Neuron (in vitro differentiated cells): ENCODE measurements around the gene VPS35L.

ENCODE experiments used
- H2AFZ ChIP-seq: one replicate; pipeline ENCODE4 v1.6.1; 2013; ENCODE audit warnings: low read depth, mild to moderate bottlenecking, inconsistent platforms, low read length, moderate library complexity
- H3K27me3 ChIP-seq: one replicate; pipeline ENCODE4 v1.6.1; 2013; ENCODE audit warnings: low read length; ENCODE audit not compliant: insufficient read depth
- H3K36me3 ChIP-seq: one replicate; pipeline ENCODE4 v1.6.1; 2013; ENCODE audit warnings: low read length; ENCODE audit not compliant: insufficient read depth
- H3K4me1 ChIP-seq: one replicate; pipeline ENCODE4 v1.6.1; 2013; ENCODE audit warnings: low read length; ENCODE audit not compliant: insufficient read depth
- H3K4me3 ChIP-seq: 2 replicates; pipeline ENCODE4 v1.5.1; 2013; ENCODE audit warnings: mild to moderate bottlenecking, low read length, moderate library complexity
- H3K9me3 ChIP-seq: one replicate; pipeline ENCODE4 v1.6.1; 2013; ENCODE audit warnings: low read length

Gene VPS35L

GRCh38 chr16:19613834-19614233 lies 58.3 kb downstream of the VPS35L start:
- Histone ChIP-seq H3K9me3 (no peaks in the 10 kb centered on the region), H3K4me3 (no peak overlapping the region), H3K27me3 (no peaks in the 10 kb centered on the region), H3K4me1 (no peaks in the 10 kb centered on the region), H2AFZ (no peak overlapping the region), H3K36me3 (peaks cover 57% of the 10 kb centered on the region)

- Histone ChIP-seq H2AFZ (no peak overlapping the region), H3K4me3 (no peak overlapping the region), H3K9me3 (no peaks in the 10 kb centered on the region), H3K36me3 (peaks cover 38% of the 10 kb centered on the region), H3K27me3 (no peaks in the 10 kb centered on the region), H3K4me1 (no peaks in the 10 kb centered on the region)
These were observed 60.7 kb downstream of the VPS35L start for GRCh38 chr16:19616241-19616640.

GRCh38 chr16:19618876-19619275 lies 63.4 kb downstream of the VPS35L start:
- H3K9me3 ChIP-seq = no peaks in the 10 kb centered on the region
- no peak overlapping the region for H2AFZ ChIP-seq
- no peak overlapping the region for H3K4me3 ChIP-seq
- no peaks in the 10 kb centered on the region for H3K27me3 ChIP-seq
- no peaks in the 10 kb centered on the region for H3K4me1 ChIP-seq
- peaks cover 31% of the 10 kb centered on the region for H3K36me3 ChIP-seq

- H3K4me3 ChIP-seq = no peak overlapping the region
- H3K9me3 ChIP-seq = no peaks in the 10 kb centered on the region
- no peaks in the 10 kb centered on the region for H3K27me3 ChIP-seq
- peaks cover 31% of the 10 kb centered on the region for H3K36me3 ChIP-seq
- H2AFZ ChIP-seq = no peak overlapping the region
- H3K4me1 ChIP-seq = no peaks in the 10 kb centered on the region
These were observed 65.9 kb downstream of the VPS35L start for GRCh38 chr16:19621445-19621844.

GRCh38 chr16:19625039-19625438 lies 69.5 kb downstream of the VPS35L start:
- no peaks in the 10 kb centered on the region for H3K9me3 ChIP-seq
- H2AFZ ChIP-seq = no peak overlapping the region
- no peak overlapping the region for H3K4me3 ChIP-seq
- no peaks in the 10 kb centered on the region for H3K27me3 ChIP-seq
- H3K36me3 ChIP-seq = peaks cover 36% of the 10 kb centered on the region
- no peaks in the 10 kb centered on the region for H3K4me1 ChIP-seq

- no peaks in the 10 kb centered on the region for H3K27me3 ChIP-seq
- no peaks in the 10 kb centered on the region for H3K9me3 ChIP-seq
- H3K4me3 ChIP-seq = no peak overlapping the region
- peaks cover 67% of the 10 kb centered on the region for H3K36me3 ChIP-seq
- no peaks in the 10 kb centered on the region for H3K4me1 ChIP-seq
- H2AFZ ChIP-seq = no peak overlapping the region
These were observed 81.1 kb downstream of the VPS35L start for GRCh38 chr16:19636436-19637267.

- Histone ChIP-seq H3K36me3 (peaks cover 47% of the 10 kb centered on the region), H2AFZ (no peak overlapping the region), H3K27me3 (no peaks in the 10 kb centered on the region), H3K9me3 (no peaks in the 10 kb centered on the region), H3K4me3 (no peak overlapping the region), H3K4me1 (no peaks in the 10 kb centered on the region)
These were observed 84.5 kb downstream of the VPS35L start for GRCh38 chr16:19639986-19640421.

- no peak overlapping the region for H2AFZ ChIP-seq
- H3K4me1 ChIP-seq = no peaks in the 10 kb centered on the region
- peaks cover 42% of the 10 kb centered on the region for H3K36me3 ChIP-seq
- no peaks in the 10 kb centered on the region for H3K9me3 ChIP-seq
- no peaks in the 10 kb centered on the region for H3K27me3 ChIP-seq
- no peak overlapping the region for H3K4me3 ChIP-seq
These were observed 87.0 kb downstream of the VPS35L start for GRCh38 chr16:19642501-19642900.

GRCh38 chr16:19644877-19645276 lies 89.4 kb downstream of the VPS35L start:
- Histone ChIP-seq H3K9me3 (no peaks in the 10 kb centered on the region), H2AFZ (no peak overlapping the region), H3K4me1 (peaks cover 5% of the 10 kb centered on the region), H3K4me3 (no peak overlapping the region), H3K27me3 (no peaks in the 10 kb centered on the region), H3K36me3 (peaks cover 32% of the 10 kb centered on the region)

GRCh38 chr16:19645557-19645981 lies 90.1 kb downstream of the VPS35L start:
- H2AFZ ChIP-seq = no peak overlapping the region
- H3K4me3 ChIP-seq = no peak overlapping the region
- no peaks in the 10 kb centered on the region for H3K27me3 ChIP-seq
- H3K36me3 ChIP-seq = peaks cover 26% of the 10 kb centered on the region
- H3K9me3 ChIP-seq = no peaks in the 10 kb centered on the region
- H3K4me1 ChIP-seq = peaks cover 11% of the 10 kb centered on the region

- Histone ChIP-seq H3K9me3 (no peaks in the 10 kb centered on the region), H3K27me3 (no peaks in the 10 kb centered on the region), H3K36me3 (peaks cover 47% of the 10 kb centered on the region), H3K4me3 (no peak overlapping the region), H2AFZ (no peak overlapping the region), H3K4me1 (peaks cover 11% of the 10 kb centered on the region)
These were observed 94.5 kb downstream of the VPS35L start for GRCh38 chr16:19649980-19650379.

- no peaks in the 10 kb centered on the region for H3K27me3 ChIP-seq
- no peaks in the 10 kb centered on the region for H3K9me3 ChIP-seq
- H3K4me1 ChIP-seq = peaks cover 11% of the 10 kb centered on the region
- H2AFZ ChIP-seq = no peak overlapping the region
- peaks cover 56% of the 10 kb centered on the region for H3K36me3 ChIP-seq
- no peak overlapping the region for H3K4me3 ChIP-seq
These were observed 98.6 kb downstream of the VPS35L start for GRCh38 chr16:19654147-19654546.

- H3K4me3 ChIP-seq = no peak overlapping the region
- H3K36me3 ChIP-seq = peaks cover 53% of the 10 kb centered on the region
- no peak overlapping the region for H2AFZ ChIP-seq
- peaks cover under 1% of the 10 kb centered on the region for H3K4me1 ChIP-seq
- H3K9me3 ChIP-seq = no peaks in the 10 kb centered on the region
- no peaks in the 10 kb centered on the region for H3K27me3 ChIP-seq
These were observed 99.8 kb downstream of the VPS35L start for GRCh38 chr16:19655242-19655777.
